Mammary epithelial cell (primary cell): Measurements from ENCODE around the gene POLDIP3.

Experiments
- CTCF ChIP-seq, 2 donors: IDR thresholded peaks in 1 of 2; conservative IDR thresholded peaks in 1 of 2; 2 replicates each; pipeline ENCODE4 v1.5.1; 2011 to 2012; ENCODE audit warnings: inconsistent platforms in 2 of 2, low read length in 2 of 2, mild to moderate bottlenecking in 2 of 2, control low read depth in 1 of 2, low read depth in 1 of 2; ENCODE audit not compliant: insufficient read depth in 1 of 2; ENCODE audit errors: extremely low read depth in 1 of 2
- EZH2 ChIP-seq: IDR thresholded peaks from 2 replicates; pipeline ENCODE4 v1.6.1; 2012; ENCODE audit warnings: low read length, inconsistent platforms, borderline replicate concordance

GRCh38 chr22:42613872-42614301 lies 796 bp downstream of the POLDIP3 start:
- TF ChIP-seq CTCF (conservative IDR thresholded peaks at IDR 0.05 in 1 of 2, IDR thresholded peaks at IDR 0.05 in 1 of 2; ENCODE audit: extremely low read depth in 1 of 2, insufficient read depth in 1 of 2, low read depth in 1 of 2, low read length in 2 of 2) = no peak
- no peak for TF ChIP-seq EZH2
